Measurements from ENCODE around the gene RBM5. TPM values are rescaled to one million over a fixed set of nuclear protein-coding genes. Genes with fewer than 3 reads are reported as not detected.

Gene RBM5
- polyA plus RNA-seq, 3 donors, result 9.7 to 332 (median 18.5) TPM

DNA sequence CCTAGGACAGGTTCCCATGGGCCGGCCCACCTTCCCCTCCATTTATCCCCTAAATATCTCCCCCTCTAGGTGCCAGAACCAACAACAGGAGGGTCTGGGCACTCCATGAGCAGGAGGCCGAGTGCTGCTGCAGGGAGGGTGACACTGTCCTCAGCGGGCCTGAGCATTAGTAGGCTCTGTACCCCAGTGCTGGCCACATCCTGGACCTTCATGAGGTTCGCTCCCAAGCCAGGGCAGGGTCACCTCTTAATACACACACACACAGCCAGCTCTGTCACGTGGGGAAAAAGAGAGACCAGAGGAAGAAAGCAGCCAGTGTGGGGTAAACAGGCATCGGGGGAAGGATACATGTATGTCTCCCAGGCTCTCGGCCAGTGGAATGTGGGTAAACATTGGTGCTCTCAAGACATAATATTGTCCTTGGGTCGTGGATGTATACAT is 38.6 kb downstream of the RBM5 start:
- H3K27ac Mint-ChIP-seq, result no peak overlapping the region
- 96% methylated on average over 5 of the region's 8 CpGs for WGBS (ENCODE audit: insufficient coverage)
- intact Hi-C loops (cut with micrococcal nuclease), result no loop called here

DNA sequence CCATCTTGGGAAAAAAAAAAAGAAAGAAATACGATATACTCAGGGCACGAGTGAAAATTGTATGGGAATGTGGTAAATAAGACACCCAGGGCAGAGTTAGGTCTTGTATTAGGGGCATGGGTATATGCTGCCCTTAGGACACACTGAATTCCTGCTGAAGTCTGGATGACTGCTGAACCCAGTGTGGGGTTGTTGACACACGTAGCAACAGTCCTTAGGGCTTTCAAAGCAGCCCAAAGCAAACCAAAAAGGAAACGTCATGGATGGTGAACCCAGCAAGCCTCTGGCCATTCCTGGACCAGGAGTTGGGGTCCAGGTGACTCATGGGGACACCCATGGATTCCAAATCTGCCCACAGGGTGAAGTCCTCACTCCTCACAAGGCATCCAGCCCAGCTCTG is 39.3 kb downstream of the RBM5 start:
- H3K4me2 ChIP-seq (replicated peaks; ENCODE audit: extremely low read depth, low read length, poor library complexity, severe bottlenecking), result no peak overlapping the region
- no peaks in the 10 kb centered on the region for H3K27me3 ChIP-seq (ENCODE audit: control insufficient read depth in 2 of 2, insufficient read depth in 2 of 2, low read length in 2 of 2)
- Mint-ChIP-seq H3K36me3 (no peaks in the 10 kb centered on the region), H3K9me3 (no peaks in the 10 kb centered on the region), H3K27me3 (ENCODE audit: low read depth in 3 of 3) (peaks cover 4 to 10% (median 5%) of the 10 kb centered on the region in 3 donors), H3K4me1 (no peaks in the 10 kb centered on the region), H3K4me3 (peak overlapping the region in 1 of 2 donors; percentile 35), H3K27ac (peak overlapping the region in 1 of 7 donors; percentile 5)
- H3K79me2 ChIP-seq (ENCODE audit: insufficient read depth, low read length), result no peaks in the 10 kb centered on the region
- intact Hi-C loops (cut with micrococcal nuclease), result no loop called here
- H3K36me3 ChIP-seq (replicated peaks in 1 of 2; ENCODE audit: control insufficient read depth in 1 of 2, insufficient read depth in 2 of 2, low read length in 2 of 2), result no peaks in the 10 kb centered on the region
- no peak overlapping the region for H2AFZ ChIP-seq (ENCODE audit: insufficient read depth, low read depth, low read length, poor library complexity, severe bottlenecking)
- 86% methylated on average over 4 of the region's 4 CpGs for WGBS (ENCODE audit: insufficient coverage)
- H4K20me1 ChIP-seq (ENCODE audit: insufficient read depth, low read length), result peaks cover 6% of the 10 kb centered on the region
- H3K9me3 ChIP-seq (replicated peaks in 1 of 2; ENCODE audit: control insufficient read depth in 1 of 2, insufficient read depth in 1 of 2, low read length in 2 of 2), result no peaks in the 10 kb centered on the region
- no peaks in the 10 kb centered on the region for H3K4me1 ChIP-seq (ENCODE audit: control insufficient read depth in 1 of 2, insufficient read depth in 2 of 2, low read length in 2 of 2)
- no peak overlapping the region for H3K9ac ChIP-seq (ENCODE audit: insufficient read depth, low read length, poor library complexity, severe bottlenecking)
- DNase-seq, result peak in 1 of 3 donors; percentile 7
- H3K4me3 ChIP-seq (replicated peaks in 1 of 3; ENCODE audit: low read depth in 2 of 3, low read length in 3 of 3), result no peak overlapping the region
- TF ChIP-seq, protein P1, sequence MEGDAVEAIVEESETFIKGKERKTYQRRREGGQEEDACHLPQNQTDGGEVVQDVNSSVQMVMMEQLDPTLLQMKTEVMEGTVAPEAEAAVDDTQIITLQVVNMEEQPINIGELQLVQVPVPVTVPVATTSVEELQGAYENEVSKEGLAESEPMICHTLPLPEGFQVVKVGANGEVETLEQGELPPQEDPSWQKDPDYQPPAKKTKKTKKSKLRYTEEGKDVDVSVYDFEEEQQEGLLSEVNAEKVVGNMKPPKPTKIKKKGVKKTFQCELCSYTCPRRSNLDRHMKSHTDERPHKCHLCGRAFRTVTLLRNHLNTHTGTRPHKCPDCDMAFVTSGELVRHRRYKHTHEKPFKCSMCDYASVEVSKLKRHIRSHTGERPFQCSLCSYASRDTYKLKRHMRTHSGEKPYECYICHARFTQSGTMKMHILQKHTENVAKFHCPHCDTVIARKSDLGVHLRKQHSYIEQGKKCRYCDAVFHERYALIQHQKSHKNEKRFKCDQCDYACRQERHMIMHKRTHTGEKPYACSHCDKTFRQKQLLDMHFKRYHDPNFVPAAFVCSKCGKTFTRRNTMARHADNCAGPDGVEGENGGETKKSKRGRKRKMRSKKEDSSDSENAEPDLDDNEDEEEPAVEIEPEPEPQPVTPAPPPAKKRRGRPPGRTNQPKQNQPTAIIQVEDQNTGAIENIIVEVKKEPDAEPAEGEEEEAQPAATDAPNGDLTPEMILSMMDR (IDR thresholded peaks at IDR 0.05), result no peak
- no peak overlapping the region for H3K27ac ChIP-seq (ENCODE audit: low read depth in 1 of 2, low read length in 2 of 2)

More for the DNA sequence above, 38.6 kb downstream of the RBM5 start:
- Histone ChIP-seq H3K4me3 (replicated peaks in 1 of 3; ENCODE audit: low read depth in 2 of 3, low read length in 3 of 3) (no peak overlapping the region), H2AFZ (ENCODE audit: insufficient read depth, low read depth, low read length, poor library complexity, severe bottlenecking) (no peak overlapping the region), H3K27ac (ENCODE audit: low read depth in 1 of 2, low read length in 2 of 2) (no peak overlapping the region), H3K79me2 (ENCODE audit: insufficient read depth, low read length) (no peaks in the 10 kb centered on the region), H3K9me3 (replicated peaks in 1 of 2; ENCODE audit: control insufficient read depth in 1 of 2, insufficient read depth in 1 of 2, low read length in 2 of 2) (no peaks in the 10 kb centered on the region), H3K27me3 (ENCODE audit: control insufficient read depth in 2 of 2, insufficient read depth in 2 of 2, low read length in 2 of 2) (no peaks in the 10 kb centered on the region), H3K4me1 (ENCODE audit: control insufficient read depth in 1 of 2, insufficient read depth in 2 of 2, low read length in 2 of 2) (no peaks in the 10 kb centered on the region), H4K20me1 (ENCODE audit: insufficient read depth, low read length) (peaks cover 13% of the 10 kb centered on the region), H3K4me2 (replicated peaks; ENCODE audit: extremely low read depth, low read length, poor library complexity, severe bottlenecking) (no peak overlapping the region), H3K36me3 (replicated peaks in 1 of 2; ENCODE audit: control insufficient read depth in 1 of 2, insufficient read depth in 2 of 2, low read length in 2 of 2) (peaks cover under 1 to 2% of the 10 kb centered on the region in 2 donors), H3K9ac (ENCODE audit: insufficient read depth, low read length, poor library complexity, severe bottlenecking) (no peak overlapping the region)
- H3K9me3 Mint-ChIP-seq, result no peaks in the 10 kb centered on the region
- H3K4me3 Mint-ChIP-seq, result no peak overlapping the region
- TF ChIP-seq, protein P1 (IDR thresholded peaks at IDR 0.05), result no peak
- peaks cover 0 to 5% of the 10 kb centered on the region in 2 donors for H3K36me3 Mint-ChIP-seq
- peaks cover 3 to 7% (median 4%) of the 10 kb centered on the region in 3 donors for H3K27me3 Mint-ChIP-seq (ENCODE audit: low read depth in 3 of 3)
- DNase-seq, result no peak
- H3K4me1 Mint-ChIP-seq, result no peaks in the 10 kb centered on the region
